SW 1271 (cell line): ENCODE results near the gene UBE2E1.

Experiments used
- DNase-seq, 2 experiments: peaks; one replicate each; lab custom pipeline; 2025; lab: John Stamatoyannopoulos, UW

UBE2E1 gene

GRCh38 chr3:23795096-23795495 is 10.7 kb upstream of the UBE2E1 start:
- DNase-seq: no peak

DNA sequence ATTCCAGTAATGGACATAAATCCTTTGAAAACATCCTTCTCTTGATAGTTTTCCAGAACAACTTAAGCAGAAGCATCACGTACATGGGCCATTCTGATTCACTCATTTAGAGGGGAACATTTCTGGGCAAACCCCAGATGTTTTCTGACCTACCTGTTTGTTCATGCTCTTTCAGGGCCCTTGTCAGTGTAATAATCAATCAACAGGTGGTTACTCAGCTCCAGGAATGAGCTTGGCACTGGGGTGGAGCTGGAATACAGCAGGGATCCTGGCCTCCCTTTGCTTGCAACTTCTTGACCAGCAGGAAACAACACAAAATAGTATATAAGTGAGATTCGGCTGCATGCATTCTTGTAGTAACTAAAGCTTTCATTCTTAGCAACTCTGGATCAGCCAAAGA is 9.2 kb upstream of the UBE2E1 start:
- DNase-seq: no peak

DNA sequence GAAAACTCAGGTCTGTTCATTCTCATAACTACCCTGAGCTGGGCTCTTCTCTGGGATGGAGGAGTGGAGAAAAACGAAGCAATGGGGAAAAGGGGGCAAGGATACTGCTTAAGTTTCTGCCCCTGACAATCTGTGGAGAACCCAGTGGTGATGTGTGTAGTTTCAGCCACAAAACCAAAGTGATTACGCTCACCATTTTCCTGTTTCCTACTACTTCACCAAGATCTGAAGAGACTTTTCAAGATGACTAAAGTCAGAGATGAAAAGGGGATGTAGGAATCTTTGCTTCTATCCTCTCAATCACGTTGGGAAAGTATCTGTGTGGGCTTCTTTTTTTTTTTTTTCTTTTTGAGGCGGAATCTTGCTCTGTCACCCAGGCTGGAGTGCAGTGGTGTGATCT is 8.3 kb upstream of the UBE2E1 start:
- DNase-seq: no peak

GRCh38 chr3:23798456-23798855 is 7.3 kb upstream of the UBE2E1 start:
- DNase-seq: no peak

- no peak for DNase-seq
Measured at GRCh38 chr3:23798876-23799275, 6.9 kb upstream of the UBE2E1 start.

DNA sequence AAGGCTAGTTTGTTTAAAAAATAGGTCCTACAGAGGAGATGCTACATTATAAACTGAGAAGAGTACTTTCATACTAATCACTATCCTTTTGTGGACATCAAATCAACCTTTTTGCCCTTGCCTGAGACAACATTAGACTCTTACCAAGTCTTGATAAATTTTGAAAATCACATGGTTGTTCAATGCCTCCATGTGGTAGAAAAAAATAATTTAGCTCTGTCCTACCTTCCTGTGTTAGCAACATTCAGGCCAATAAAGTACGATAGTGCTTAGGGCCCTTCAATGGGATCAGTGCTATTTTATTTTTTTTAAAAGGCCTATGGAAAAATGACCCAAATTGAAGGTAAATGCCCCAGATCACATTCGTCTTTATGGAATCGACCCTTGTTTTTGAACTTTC is 5.0 kb upstream of the UBE2E1 start:
- DNase-seq: peak in 1 of 2 experiments; percentile 10

DNA sequence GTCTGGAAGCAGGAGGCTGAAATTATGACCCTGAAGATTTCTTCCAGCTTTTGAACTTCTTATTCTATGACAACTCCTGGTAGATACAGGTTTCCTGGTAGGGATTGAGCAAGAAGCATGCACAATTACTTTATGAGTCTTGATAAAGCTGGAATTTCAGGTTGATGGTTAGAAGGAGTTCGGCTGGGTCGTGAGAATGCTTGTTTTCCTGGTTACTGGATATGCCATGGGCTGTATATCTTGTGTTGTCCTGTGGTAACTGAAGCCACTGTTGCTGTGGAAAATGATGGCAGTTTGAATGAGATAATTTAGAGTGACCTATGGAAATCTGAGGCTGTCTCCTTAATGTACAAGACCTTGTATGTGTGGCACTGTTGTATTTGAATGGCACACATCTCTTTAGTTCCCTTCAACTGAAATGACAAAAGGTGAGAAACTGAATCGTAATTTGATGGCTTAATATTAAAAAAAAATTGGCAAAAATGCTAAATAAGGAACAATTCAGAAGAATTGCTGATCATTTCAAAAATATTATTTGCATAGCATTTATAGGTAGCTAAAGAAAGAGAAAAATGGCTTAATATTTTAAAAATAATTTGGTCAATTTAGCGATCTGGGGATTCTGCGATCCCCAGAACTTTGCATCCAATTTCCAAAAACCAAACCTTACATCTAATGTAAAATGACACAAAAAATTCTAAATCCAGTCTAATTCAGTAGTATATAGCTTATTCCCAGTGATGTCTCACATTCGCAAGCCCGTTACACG is 1.1 kb upstream of the UBE2E1 start:
- DNase-seq: no peak

DNA sequence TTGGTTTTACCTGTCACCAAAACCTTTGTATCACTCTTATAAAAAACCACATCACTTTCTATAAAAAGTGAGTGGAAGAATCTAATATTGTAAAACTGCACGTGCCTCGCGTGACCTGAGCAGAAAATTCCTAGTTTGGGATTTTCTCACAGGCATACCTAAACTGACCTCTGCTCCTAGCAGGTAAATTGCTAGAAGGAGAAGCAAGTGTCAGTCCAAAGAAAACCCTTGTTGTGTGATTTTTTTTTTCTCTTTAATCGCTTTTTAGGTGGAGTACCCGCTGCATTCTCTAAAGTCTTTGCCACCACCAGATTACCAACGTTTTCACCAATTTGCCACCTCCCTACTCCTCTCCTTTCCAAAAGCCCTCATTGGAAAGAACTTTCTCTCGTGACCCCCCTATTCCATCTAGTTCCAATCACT is 534 bp upstream of the UBE2E1 start:
- DNase-seq: no peak

GRCh38 chr3:23806534-23807423 is 1.0 kb downstream of the UBE2E1 start:
- DNase-seq: no peak

- DNase-seq: peak in 1 of 2 experiments; percentile 22
Measured at GRCh38 chr3:23807424-23808015, 1.8 kb downstream of the UBE2E1 start.

DNA sequence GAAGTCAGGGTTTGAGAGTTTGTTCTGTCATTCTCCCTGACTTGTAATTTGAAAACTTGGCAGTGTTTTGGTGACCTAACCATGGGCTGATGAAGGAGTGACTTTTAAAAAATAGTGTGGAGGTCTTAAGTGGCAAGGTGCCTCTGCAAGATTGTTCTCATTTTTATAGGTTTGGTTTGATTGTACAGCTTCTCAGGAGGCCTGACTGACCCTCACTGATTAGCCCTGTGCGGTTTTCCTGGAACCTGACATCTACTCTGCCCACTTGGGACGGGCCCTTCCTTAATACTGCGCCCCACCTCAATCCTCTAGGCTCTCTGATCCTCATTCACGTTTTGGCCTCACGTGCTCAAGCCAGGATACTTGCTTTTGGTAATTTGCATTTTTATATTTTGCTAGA is 2.8 kb downstream of the UBE2E1 start:
- DNase-seq: no peak

DNA sequence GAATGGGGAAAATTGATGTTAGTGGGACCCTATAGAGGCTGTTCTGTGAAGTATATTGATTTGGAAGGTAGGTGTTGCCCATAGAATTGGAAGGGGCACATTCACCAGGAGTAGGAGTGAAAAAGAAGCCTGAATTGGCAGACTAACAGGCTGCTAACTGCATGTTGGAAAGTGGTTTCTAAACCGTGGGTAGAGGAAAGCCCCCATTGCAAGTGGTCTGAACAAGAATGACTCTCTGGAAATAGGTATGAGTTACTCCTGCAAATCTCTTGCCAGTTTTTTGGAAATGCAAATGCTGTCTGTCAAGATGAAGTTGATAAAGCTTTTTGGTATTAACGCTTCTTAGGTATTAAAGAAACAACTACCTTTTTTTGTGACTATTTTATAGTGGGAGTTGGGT is 3.5 kb downstream of the UBE2E1 start:
- no peak for DNase-seq

DNA sequence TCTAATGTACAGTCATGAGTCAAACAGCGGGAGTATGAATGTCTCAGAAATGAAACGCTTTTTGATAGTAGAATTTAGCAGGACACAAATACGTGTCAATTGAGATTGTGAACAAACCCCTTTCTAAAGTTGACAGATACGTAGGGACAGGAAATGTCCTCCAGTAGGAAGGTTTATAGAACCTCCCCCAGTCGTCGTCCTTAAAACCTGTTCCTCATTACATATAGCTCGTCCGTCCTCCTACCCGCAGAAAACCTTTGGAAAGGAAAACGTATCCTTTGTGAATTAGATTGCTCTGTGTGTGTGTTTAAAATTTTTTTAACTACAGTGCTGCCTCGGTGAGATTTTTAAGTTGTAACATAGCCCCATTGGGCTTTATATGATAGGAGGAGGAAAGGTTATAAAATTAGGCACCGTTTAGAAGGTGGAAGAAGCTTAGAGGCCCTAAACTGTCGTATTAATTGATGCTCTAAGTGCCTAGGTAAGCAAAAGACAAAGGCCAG is 4.1 kb downstream of the UBE2E1 start:
- DNase-seq: no peak

- peak in 1 of 2 experiments; percentile 56 for DNase-seq
Measured at GRCh38 chr3:23810343-23811184, 4.8 kb downstream of the UBE2E1 start.

- DNase-seq: peak in 1 of 2 experiments; percentile 56
Measured at GRCh38 chr3:23811185-23811527, 5.4 kb downstream of the UBE2E1 start.

DNA sequence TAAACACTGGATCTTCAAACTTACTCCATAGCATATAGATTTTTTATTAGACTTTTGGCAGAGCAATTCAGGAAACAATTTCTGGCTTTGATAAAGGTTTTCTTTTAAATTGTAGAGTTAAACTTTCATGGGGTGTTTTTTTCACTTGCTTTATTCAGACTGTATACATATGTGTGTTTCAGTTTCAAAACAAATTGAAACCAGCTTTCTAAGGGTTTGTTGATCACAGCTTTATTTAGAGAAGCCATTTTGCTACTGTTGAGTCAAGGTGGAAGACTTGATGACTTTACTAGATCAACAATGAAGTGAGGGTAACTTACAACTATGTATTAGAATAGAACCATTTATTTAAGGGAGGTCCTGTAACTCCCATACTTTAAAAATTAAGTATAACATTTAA is 6.2 kb downstream of the UBE2E1 start:
- no peak for DNase-seq

DNA sequence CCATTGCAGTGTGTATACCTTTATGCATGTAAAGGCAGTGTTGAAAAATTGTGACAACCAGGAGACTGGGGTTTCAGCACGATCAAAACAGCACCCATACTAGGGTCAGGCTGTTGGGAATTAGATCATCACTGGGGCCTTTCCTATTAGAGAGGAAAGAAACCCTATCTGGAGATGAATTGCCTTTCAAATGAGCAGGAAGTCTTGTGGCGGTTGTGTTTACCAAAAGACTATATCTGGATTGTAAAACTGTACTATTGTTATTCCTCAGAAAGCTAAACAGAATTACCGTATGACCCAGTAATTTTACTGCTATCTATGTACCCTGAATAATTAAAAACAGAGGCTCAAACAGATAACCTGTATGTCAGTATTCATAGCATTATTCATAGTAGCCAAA is 10.1 kb downstream of the UBE2E1 start:
- DNase-seq: no peak

- DNase-seq: no peak
Measured at GRCh38 chr3:23816721-23817120, 11.0 kb downstream of the UBE2E1 start.

DNA sequence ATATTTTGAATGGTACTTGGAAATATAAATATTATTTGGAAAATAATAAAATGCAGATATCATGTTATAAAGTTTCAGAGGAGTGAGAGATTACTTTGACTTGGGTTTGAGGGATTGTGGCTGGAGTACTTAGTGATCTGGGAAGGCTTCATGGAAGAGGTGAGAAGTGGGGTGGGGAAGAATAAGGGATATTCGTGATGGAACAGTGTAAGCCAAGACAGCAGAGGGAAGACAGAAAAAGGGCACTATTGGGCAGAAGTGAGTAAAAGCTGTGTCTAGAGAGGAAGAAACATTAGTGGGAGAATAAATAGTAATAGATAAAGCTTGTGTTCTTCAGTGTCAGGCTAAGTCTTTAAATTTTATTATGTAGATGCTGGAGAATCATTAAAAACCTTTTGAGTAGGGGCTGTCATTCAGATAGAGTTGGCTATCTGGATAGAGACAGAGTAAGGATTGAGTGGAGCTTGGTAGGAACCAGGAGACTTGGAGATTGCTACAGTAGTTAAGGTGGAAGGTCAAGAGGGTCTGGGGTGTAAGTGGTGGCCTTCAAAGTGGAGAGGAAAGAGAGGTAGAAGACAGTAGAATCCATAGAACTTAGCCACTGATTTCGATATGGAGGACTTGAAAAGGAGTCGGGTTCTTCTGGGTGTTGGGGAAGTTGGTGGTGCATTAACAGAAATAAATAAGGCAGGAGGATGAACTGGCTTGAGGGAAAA is 11.9 kb downstream of the UBE2E1 start:
- DNase-seq: no peak

DNA sequence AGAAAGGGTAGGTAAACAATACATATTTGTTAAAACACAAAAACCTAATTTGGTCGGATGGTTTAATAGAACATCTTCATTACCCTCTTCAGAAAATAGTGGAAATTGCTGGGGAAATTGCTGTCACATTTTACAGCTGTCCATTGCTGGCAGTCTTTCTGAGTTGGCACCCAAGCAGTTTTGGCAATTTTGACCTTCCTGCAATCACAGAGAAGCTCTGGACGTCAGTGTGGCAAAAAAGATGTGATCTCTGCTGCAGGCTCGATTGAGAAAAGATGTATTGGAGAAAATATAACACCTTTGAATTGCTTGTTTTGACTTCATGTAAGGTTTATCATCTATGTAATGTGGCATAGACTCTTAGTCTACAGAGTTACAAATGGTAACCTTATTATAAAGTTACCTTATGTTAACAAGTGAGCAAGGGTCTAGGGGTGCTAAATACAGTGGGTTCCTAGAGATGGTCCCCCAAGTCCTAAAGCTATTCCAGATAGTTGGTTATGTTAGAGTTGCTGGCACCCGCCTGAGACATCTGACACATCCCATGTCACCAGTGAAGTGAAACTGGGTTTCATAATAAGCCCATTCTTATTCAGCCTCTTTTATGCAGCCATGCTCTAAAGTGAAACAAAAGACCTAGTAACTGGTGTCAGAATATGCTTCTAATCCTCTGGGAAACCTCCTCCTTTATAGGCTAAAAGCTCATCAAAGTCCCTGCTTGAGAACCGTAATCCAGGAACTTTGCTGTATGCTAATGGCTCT is 14.0 kb downstream of the UBE2E1 start:
- no peak for DNase-seq
